Measurements from ENCODE around the gene ZNF674.
"Not testable (repeated sequence)": the region's sequence is repeated elsewhere in the genome, so short reads cannot be mapped to it uniquely, and the experiment has no call there.

The ZNF674 gene

DNA sequence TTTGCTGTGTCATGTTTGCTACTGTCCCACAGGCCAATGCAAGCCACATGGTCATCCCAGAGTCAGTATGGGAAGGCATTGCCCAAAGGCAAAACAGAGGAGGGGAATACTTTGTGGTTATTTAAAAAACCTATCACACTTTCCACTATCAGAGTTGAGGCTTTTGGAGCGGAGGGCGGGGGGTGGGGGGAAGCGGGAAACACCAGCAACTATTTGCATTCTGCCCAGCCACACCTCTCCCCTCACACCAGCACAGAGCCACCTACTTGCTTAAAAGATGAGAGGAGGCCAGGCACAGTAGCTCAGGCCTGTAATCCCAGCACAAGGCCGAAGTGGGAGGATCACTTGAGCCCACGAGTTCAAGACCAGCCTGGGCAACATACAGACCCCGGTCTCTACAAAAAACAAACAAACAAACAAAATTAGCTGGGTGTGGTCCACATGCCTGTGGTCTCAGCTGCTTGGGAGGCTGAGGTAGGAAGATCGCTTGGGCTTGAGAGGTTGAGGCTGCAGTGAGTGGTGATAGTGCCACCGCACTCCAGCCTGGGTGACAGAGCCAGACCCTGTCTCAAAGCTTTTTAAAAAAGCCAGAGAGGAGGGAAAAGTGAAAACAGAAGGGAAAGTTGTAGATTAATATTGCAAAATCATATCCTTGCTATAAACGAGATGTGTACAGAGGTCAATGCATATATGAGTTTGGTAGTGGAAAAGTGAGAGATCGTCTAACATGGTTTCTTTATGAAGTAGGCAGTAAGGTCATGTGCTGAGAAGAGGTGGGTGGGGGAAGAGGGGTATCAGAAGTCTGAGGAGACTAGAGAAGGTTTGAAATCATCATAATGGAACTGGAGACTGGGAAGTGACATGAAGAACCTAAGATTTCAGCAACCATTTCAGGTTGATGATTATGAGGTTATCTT lies 26.5 kb upstream of the ZNF674 start:
- no peak for DNase-seq (ENCODE audit: low read depth in 2 of 2)

DNA sequence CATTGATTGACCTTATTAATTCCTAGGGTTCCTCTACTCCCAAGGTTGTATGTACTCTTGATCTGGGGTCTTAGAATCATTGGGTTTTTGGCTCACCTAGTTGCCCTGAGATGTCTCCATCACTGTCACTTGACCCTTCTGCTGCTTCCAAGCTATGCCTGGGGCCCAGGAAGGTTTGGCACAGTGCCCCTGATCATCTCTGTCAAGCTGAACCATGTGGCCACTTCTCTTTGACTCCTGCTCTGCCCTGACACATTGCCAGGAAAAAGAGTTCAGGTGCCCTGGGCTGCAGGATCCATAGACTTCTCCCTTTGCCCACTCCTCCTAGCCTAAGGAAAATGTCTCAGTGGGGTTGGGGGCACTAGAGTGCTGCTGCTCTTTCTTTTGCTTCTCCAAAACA lies 24.4 kb upstream of the ZNF674 start:
- DNase-seq (ENCODE audit: low read depth in 2 of 2): no peak

DNA sequence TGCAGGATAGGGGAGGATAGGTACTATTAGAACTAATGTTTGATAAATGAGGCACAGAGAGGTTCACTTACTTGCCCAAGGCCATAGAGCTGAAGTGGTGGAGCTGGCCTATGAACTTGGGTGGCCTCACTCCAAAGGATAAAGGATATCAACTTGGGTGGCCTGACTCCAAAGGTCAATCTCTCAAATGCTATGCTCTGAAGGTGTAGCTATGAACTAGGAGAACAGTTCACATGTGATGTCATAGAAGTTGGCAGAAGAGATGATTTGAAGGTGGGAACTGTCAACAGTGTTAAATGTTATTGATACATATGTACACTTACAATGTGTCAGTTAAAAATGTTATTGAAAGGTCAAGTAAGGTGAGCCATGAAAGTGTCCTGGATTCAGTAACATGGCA lies 22.2 kb upstream of the ZNF674 start:
- no peak for DNase-seq (ENCODE audit: low read depth in 2 of 2)

DNA sequence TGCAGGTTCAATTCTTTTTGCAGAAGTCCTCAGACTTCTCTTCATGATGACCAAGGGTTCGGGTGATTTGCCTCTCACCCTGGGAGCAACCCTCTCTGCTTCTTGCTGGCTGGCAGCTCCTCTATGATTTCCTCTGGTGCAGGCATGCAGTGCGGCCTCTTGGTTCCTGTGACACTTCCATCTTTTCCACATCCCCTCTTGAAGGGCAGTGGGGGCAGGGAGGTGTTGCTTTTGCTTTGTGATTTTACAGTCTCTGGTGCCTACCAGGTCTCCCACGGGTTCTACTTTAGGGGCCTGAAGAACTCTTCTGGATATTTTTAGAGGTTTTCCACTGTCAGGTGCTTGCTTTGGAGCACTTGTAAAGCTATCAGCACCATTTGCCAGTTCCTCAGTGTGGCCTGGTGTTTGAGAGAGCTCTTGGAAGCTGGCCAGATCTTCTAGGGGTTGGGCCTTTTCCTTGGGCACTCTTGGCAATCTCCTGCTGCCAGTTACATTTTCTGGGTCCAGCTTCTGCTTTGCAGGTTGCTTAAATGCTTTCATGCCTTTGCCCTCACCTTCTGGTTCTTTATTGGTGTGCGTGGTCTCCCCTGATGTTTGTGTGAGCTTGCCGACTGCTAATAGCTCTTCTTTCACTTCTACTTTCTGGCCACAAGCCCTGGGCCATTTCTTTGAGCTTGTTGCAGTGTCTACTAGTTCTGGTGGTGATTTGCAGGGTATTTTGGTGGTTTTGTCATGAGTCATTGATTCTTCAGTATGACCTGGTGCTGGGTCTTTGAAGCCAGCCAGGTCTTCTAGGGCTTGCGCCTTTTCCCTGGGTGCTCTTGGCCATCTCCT lies 16.8 kb upstream of the ZNF674 start:
- DNase-seq (ENCODE audit: low read depth in 2 of 2): no peak

DNA sequence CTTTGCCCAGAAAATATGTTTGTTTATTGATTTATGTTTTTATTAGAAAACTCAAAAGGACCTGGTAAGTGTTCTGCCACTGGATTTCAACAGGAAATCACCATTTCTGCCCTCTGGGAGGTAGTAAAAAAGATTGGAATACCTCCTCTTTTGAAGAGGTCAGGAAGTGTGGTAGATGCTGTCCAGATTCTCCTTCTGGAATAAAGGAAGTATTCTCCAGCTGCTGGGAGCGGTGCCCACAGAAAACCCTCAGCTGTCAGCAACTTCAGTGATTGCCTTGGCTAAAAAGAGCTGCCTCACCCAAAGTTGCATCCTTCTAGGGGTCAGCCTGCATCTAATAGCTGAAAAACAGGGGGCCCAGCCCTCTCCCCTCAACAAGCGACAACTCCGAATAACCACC lies 13.8 kb upstream of the ZNF674 start:
- no peak for DNase-seq (ENCODE audit: low read depth in 2 of 2)

DNA sequence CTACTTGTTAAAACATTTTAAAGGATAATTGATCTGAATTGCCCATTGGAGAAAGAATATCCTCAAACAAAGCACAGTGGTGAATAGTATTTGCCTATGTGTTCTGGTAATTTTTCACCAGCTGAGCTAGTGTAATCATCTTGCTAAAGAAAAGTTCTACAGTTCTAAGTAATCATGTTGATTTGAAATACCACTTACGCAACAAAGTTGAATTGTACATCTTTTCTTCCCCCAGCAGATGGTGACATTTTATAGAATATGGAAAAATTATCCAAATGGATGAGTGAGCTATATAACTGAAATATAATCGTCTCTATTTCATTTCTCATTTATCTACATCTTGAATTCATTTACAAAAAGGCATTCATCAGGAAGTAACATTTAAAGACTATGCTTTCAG lies 9.7 kb upstream of the ZNF674 start:
- DNase-seq (ENCODE audit: low read depth in 2 of 2): no peak

DNA sequence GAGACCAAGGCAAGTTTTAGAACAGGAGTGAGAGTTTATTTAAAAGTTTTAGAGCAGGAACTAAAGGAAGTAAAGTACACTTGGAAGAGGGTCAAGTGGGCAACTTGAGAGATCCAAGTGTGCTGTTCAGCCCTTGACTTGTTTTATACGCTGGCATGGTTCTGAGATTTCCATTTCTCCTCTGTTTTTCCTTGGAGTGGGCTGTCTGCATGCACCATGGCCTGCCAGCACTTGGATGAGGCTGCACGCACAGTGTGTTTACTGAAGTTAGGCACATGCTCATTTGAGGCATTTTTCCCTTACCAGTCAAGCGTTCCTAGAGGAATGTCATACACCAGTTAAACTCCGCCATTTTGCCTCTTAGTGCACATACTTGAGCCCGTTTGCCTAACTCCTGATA lies 8.7 kb upstream of the ZNF674 start:
- no peak for DNase-seq (ENCODE audit: low read depth in 2 of 2)

DNA sequence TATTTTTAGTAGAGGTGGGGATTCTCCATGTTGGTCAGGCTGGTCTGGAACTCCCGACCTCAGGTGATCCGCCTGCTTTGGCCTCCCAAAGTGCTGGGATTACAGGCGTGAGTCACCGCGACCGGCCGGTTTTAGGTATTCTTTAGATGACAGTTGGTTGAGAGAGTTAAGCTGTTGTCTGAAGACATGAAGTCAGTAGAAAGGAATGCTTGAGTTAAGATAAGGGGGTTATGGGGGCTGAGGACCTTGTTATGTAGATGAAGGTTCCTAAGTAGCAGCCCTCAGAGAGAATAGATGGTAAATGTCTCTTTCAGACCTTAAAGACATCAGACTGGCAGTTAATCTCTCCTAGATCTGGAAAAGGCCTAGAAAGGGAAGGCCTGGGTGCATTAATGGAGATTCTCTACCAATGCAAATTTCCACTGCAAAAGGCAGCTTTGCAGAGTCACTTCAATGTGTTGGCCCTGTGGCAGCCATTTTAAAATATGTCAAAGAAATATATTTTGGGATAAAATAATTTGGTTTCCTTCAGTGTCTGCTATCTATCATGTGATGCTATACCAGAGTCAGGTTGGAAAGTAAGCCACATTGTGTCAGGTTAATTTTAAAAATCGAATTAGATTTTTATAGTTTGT lies 6.4 kb upstream of the ZNF674 start:
- no peak for DNase-seq (ENCODE audit: low read depth in 2 of 2)

DNA sequence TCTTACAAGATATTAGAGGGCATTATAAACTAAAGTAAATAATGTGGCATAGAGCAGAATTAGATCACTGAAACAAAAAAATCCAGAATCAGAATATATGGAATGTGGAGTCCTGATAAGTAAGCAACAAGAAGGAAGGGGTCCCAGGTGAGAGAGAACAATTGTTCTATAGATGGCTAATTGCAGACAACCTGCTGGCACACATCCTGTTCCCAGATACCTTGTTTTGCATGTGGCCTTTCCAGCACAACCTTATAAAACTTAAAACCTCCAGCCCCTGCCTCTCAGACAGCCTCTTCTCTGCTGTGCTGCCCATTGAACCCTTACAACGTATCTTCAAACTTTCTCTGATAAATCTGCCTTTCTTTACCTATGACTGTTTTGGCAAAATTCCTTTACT lies 4.7 kb upstream of the ZNF674 start:
- DNase-seq (ENCODE audit: low read depth in 2 of 2): no peak

DNA sequence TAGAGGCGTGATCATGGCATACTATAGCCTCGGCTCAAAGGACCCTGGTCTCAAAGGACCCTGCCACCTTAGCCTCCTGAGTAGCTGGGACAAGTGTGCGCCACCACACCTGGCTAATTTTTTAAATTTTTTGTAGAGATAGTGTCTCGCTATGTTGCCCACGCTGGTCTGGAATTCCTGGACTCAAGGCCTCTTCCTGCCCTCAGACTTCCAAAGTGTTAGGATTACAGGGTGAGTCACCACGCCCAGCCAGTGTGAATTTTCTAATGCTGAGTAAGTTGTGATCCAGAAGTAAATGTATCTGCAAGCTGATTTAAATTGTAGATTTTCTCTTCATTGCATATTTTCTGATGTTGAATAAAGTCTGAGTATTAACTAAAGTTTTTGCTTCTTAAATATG lies 2.6 kb upstream of the ZNF674 start:
- DNase-seq (ENCODE audit: low read depth in 2 of 2): no peak

DNA sequence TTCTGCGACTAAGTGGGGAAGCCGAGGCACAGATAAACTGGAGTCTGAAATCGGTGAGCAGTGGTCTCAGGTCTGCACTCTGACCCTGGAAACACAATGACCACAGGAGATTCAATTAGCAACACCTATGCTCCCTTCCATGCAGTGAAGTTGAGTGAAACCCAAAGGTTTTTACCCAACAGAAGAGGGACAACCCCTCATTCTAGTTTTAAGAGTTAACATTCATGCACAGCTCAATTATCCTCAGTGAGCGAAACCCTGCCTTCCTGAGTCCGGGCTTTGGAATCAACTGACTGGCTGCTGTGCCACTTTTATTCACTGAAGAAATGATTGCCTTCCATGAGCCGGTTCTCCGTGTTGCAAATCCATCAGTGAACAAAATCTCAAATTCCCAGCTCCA lies 694 bp downstream of the ZNF674 start:
- DNase-seq (ENCODE audit: low read depth in 2 of 2): not testable (repeated sequence)

DNA sequence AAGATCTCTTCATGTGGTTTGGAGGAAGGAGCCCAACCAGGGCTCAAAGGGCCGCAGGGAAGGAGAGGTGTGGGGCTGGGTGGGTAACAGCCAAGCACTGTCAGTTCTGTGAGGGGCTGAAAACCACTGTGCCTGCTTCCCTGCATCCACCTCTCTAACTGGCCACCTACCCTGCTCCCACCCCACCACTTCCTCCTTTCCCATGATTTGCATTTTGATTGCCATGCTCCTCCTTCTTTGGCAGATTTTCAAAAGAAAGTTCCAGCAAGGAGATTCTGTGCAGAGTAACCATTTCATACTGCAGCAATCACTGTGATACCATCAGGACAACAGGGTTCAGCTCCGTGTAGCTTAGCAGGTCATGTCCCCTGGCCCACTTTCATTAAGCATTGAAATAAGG lies 1.8 kb downstream of the ZNF674 start:
- no peak for DNase-seq (ENCODE audit: low read depth in 2 of 2)

DNA sequence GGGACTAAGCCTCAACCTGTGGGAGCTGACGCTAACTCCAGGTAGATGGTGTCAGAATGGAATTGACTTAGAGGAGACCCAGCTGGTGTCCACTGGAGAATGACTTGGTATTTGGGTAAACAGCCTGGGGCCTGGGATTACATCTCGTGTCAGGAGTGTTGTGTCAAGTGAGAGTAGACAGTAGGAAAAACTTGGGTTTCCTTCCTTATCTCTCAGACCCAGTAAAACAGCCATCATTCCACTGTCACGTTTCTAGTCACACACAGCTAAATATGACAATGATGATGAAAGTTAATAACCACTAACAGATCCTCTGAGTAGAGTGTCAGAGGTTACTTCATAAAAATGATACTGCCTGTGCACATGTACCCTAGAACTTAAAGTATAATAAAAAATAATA lies 13.8 kb downstream of the ZNF674 start:
- DNase-seq (ENCODE audit: low read depth in 2 of 2): no peak

DNA sequence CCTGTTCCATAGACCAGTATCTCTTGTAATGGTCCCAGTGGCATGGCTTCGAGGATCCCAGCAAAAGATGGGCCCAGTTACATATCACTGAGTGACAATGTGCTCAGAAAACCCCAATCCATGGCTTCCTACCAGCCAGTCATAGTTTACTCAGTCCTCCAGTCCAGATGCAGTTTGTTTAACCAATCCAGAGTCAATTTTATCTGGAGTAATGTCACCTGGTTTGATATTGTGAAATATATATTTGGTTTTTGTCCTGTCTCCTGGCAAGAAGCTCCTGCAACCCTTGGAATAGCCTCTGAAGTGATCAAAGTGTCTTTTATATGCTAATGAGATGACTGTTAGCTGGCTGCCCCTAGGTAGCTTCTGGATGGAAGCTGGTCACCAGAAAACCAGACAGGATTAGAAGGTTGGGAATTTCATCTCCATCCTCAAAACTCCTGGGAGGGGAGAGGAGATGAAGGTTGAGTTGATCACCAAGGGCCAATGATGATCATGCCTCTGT lies 14.8 kb downstream of the ZNF674 start:
- not testable (repeated sequence) for DNase-seq (ENCODE audit: low read depth in 2 of 2)

DNA sequence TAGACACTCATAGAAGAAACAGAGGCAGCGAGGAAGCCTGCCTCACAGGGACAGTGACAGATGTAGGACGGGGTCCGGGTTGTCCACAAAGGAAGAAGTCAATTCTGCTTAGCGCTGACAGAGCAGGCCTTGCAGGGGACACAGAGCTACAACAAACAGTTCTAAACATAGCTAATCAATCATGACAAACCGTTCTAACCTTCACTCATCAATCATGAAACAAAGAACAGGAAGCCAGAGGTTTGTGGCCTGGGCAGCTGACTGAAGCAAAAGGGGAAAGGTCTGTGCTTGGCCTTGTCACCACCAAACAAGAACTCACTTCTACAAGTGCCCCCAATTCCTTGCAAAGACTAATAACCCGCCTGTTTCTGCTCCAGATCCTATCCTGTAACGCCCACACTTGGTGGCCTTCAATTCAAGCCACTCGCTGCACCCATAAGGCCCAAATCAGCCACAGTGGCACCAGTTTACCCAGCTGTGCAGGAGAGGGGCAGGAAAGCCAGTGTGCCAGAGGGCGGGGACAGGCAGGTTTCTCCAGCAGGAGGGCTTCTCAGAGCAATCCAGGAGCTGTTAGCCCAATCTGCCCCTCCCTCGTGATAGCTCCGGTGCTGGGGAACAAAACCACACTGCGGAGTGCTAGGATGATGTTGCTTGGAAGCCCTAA lies 15.3 kb downstream of the ZNF674 start:
- not testable (repeated sequence) for DNase-seq (ENCODE audit: low read depth in 2 of 2)

DNA sequence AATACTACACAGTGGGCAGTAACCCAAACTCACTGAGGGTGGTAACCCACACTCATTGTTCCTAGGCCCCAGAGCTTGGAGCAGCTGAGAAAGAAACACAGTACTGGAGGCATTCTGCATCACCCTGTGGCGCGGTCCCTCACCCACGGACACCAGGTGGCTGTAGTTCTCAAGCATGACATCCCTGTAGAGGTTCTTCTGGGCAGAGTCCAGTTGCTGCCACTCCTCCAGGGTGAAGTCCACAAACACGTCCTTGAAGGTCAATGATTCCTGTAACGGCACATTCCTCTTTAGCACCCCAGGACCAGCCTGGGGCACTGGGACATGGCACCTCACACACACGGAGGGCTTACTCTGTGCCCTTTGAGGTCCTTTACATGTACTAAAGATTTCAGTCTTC lies 16.6 kb downstream of the ZNF674 start:
- not testable (repeated sequence) for DNase-seq (ENCODE audit: low read depth in 2 of 2)

DNA sequence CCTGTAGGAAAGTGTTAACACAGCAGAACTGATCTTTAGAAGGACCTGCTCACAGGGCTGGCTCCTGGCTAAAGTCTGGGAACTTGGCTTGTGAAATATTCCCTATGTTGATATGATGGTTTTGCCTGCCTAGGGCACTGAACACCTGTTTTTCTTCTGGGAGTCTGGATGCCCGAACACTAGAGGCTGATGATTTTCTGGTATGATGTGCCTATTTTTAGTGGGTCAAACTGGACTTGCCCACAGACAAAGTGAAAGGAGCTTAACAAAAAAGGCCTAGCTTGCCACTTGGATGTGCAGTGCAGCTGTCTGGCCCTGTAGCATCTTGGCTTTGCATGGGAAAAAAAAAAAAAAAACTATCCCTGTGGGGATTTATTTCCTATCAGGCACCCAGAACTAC lies 39.1 kb downstream of the ZNF674 start:
- no peak for DNase-seq (ENCODE audit: low read depth in 2 of 2)

DNA sequence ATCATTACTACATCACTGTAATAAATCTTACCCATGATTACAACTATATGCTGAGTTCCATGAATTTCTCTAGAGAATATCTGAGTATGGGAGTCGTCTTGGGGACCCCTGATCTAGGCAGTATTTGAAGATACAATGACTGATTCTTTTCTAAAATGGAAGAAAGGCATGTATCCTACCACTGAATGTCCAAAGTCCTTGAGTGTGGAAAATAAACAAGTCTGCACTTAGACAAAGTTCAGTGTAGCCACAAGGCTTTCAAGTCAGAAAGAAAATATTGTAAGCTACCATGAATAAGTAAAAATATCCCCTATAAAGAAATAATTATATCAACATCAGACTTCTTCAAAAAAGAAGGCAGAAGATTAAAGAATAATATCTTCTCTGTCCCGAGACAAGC lies 42.4 kb downstream of the ZNF674 start:
- no peak for DNase-seq (ENCODE audit: low read depth in 2 of 2)

DNA sequence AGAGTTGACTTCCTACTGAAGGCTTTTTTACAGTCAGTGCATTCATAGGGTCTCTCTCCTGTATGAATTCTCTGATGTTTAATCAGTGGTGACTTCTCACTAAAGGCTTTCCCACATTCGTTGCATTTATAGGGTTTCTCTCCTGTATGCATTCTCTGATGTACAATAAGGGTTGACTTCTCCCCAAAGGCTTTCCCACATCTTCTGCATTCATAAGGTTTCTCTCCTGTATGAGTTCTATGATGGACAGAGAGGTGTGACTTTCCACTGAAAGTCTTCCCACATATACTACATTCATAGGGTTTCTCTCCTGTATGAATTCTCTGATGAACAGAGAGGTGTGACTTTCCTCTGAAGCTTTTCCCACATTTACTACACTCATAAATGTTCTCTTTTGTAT lies 45.2 kb downstream of the ZNF674 start:
- no peak for DNase-seq (ENCODE audit: low read depth in 2 of 2)

DNA sequence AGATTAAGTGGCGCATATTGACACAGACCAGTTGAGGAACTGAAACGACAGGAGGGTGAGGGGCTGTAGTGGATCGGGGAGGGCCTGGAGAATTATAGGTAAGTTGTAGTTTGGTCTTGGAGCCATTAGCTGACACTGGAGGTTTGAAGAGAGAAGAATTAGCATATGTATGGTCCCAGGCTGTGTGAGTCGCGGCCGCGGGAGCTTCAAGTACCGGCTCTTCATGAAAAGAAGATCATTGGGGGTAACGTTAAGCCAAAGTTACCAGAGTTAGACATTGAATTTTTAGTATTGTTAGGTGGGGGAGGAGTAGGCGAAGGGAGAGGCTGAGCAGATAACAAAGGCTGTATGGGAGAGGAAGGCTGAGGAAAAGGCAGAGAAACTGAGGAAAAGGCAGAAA lies 56.5 kb downstream of the ZNF674 start:
- DNase-seq (ENCODE audit: low read depth in 2 of 2): no peak

DNA sequence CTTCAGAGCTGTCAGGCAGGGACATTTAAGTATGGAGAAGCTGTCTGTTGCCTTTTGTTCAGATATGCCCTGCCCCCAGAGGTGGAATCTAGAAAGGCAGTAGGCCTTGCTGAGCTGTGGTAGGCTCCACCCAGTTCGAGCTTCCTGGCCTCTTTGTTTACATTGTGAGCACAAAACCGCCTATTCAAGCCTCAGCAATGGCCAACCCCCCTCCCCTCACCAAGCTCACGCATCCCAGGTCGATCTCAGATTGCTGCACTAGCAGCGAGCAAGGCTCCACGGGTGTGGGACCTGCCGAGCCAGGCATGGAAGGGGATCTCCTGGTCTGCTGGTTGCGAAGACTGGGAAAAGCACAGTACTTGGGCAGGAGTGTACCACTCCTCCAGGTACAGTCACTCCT lies 59.3 kb downstream of the ZNF674 start:
- DNase-seq (ENCODE audit: low read depth in 2 of 2): no peak

DNA sequence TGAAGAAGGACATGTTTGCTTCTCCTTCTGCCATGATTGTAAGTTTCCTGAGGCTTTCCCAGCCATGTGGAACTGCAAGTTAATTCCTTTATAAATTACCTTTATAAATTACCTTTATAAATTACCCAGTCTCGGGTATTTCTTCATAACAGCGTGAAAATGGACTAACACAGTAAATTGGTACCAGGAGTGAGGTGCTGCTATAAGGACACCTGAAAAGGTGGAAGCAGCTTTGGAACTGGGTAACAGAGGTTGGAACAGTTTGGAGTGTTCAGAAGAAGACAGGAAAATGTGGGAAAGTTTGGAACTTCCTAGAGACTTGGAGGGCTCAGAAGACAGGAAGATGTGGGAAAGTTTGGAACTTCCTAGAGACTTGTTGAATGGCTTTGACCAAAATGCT lies 66.6 kb downstream of the ZNF674 start:
- DNase-seq (ENCODE audit: low read depth in 2 of 2): not testable (repeated sequence)
